H9 (cell line): ENCODE results near the gene WWC1. TPM values are rescaled to one million over a fixed set of nuclear protein-coding genes. Genes with fewer than 3 reads are reported as not detected.

ENCODE experiments used
- DNase-seq: peaks from one replicate; pipeline ENCODE4 v3.0.0-alpha.2; 2017
- H2AFZ ChIP-seq: one replicate; pipeline ENCODE4 v1.6.1; 2013; ENCODE audit warnings: mild to moderate bottlenecking, low read length, control low read depth, moderate library complexity
- H2AK5ac ChIP-seq: 2 replicates; pipeline ENCODE4 v1.6.1; 2013; ENCODE audit warnings: low read length, control low read depth, mixed read lengths; ENCODE audit not compliant: insufficient read length
- H2BK120ac ChIP-seq: one replicate; pipeline ENCODE4 v1.6.1; 2013; ENCODE audit warnings: low read depth, mild to moderate bottlenecking, low read length, control low read depth, inconsistent platforms; ENCODE audit not compliant: poor library complexity, severe bottlenecking
- H2BK12ac ChIP-seq: 2 replicates; pipeline ENCODE4 v1.6.1; 2013; ENCODE audit warnings: low read length, control low read depth, mixed read lengths, low read depth; ENCODE audit not compliant: insufficient read length
- H2BK15ac ChIP-seq: 2 replicates; pipeline ENCODE4 v1.6.1; 2013; ENCODE audit warnings: low read depth, low read length, control low read depth
- H2BK20ac ChIP-seq: one replicate; pipeline ENCODE4 v1.6.1; 2013; ENCODE audit warnings: low read depth, mild to moderate bottlenecking, low read length, control low read depth, inconsistent platforms; ENCODE audit not compliant: poor library complexity, severe bottlenecking
- H2BK5ac ChIP-seq: 2 replicates; pipeline ENCODE4 v1.6.1; 2013; ENCODE audit warnings: low read length, control low read depth, mixed read lengths; ENCODE audit not compliant: insufficient read length
- H3K14ac ChIP-seq: 2 replicates; pipeline ENCODE4 v1.6.1; 2013; ENCODE audit warnings: low read length, control low read depth; ENCODE audit not compliant: insufficient read depth
- H3K18ac ChIP-seq: 2 replicates; pipeline ENCODE4 v1.6.1; 2013; ENCODE audit warnings: low read depth, mild to moderate bottlenecking, mixed read lengths, low read length, control low read depth; ENCODE audit not compliant: insufficient read length
- H3K23ac ChIP-seq: 2 replicates; pipeline ENCODE4 v1.6.1; 2013; ENCODE audit warnings: low read length, control low read depth, mixed read lengths, low read depth; ENCODE audit not compliant: insufficient read length
- H3K23me2 ChIP-seq: 2 replicates; pipeline ENCODE4 v1.6.1; 2013; ENCODE audit warnings: low read depth, mild to moderate bottlenecking, mixed read lengths, low read length, control low read depth; ENCODE audit not compliant: insufficient read length, poor library complexity, severe bottlenecking
- H3K27ac ChIP-seq: 2 replicates; pipeline ENCODE4 v1.5.1; 2013; ENCODE audit warnings: low read length, control low read depth, mixed read lengths, low read depth; ENCODE audit not compliant: insufficient read length
- H3K27me3 ChIP-seq: 2 replicates; pipeline ENCODE4 v1.6.1; 2013; ENCODE audit warnings: low read length, control low read depth, inconsistent platforms; ENCODE audit not compliant: insufficient read depth
- H3K4ac ChIP-seq: 2 replicates; pipeline ENCODE4 v1.6.1; 2013; ENCODE audit warnings: low read depth, mild to moderate bottlenecking, control low read depth, inconsistent platforms, low read length, moderate library complexity
- H3K4me1 ChIP-seq: 2 replicates; pipeline ENCODE4 v1.6.1; 2013; ENCODE audit warnings: low read length, control low read depth, inconsistent platforms; ENCODE audit not compliant: insufficient read depth
- H3K4me2 ChIP-seq: 2 replicates; pipeline ENCODE4 v1.6.1; 2013; ENCODE audit warnings: low read length, control low read depth, mixed read lengths; ENCODE audit not compliant: insufficient read length, insufficient read depth
- H3K56ac ChIP-seq: 2 replicates; pipeline ENCODE4 v1.6.1; 2013; ENCODE audit warnings: low read depth, mild to moderate bottlenecking, mixed read lengths, low read length, control low read depth; ENCODE audit not compliant: insufficient read length
- H3K79me1 ChIP-seq: 2 replicates; pipeline ENCODE4 v1.6.1; 2013; ENCODE audit warnings: low read depth, mild to moderate bottlenecking, moderate library complexity, low read length, control low read depth, inconsistent platforms; ENCODE audit not compliant: insufficient read depth, poor library complexity, severe bottlenecking
- H3K79me2 ChIP-seq: 2 replicates; pipeline ENCODE4 v1.6.1; 2013; ENCODE audit warnings: low read length, control low read depth, inconsistent platforms; ENCODE audit not compliant: insufficient read depth
- H3K9ac ChIP-seq: 2 replicates; pipeline ENCODE4 v1.6.1; 2013; ENCODE audit warnings: low read length, control low read depth, mixed read lengths; ENCODE audit not compliant: insufficient read length; ENCODE audit errors: extremely low read depth
- H3K9me3 ChIP-seq: one replicate; pipeline ENCODE4 v1.6.1; 2013; ENCODE audit warnings: low read depth, low read length, inconsistent platforms; ENCODE audit not compliant: control insufficient read depth
- H3T11ph ChIP-seq: one replicate; pipeline ENCODE4 v1.6.1; 2013; ENCODE audit warnings: mild to moderate bottlenecking, low read length, control low read depth, inconsistent platforms
- H4K20me1 ChIP-seq: one replicate; pipeline ENCODE4 v1.6.1; 2013; ENCODE audit not compliant: control insufficient read depth, insufficient read length, insufficient read depth
- H4K5ac ChIP-seq: 2 replicates; pipeline ENCODE4 v1.6.1; 2013; ENCODE audit warnings: low read depth, mild to moderate bottlenecking, mixed read lengths, low read length, control low read depth; ENCODE audit not compliant: insufficient read length
- H4K8ac ChIP-seq: replicated peaks from 2 replicates; pipeline ENCODE4 v1.6.1; 2013; ENCODE audit warnings: low read length, control low read depth, mixed read lengths, low read depth; ENCODE audit not compliant: insufficient read length
- H4K91ac ChIP-seq: 2 replicates; pipeline ENCODE4 v1.6.1; 2013; ENCODE audit warnings: low read depth, mild to moderate bottlenecking, moderate library complexity, mixed read lengths, low read length, control low read depth; ENCODE audit not compliant: insufficient read length
- H3K27ac Mint-ChIP-seq, 3 experiments: 2 replicates in 2 of 3; 3 replicates in 1 of 3; pipeline ENCODE4 v1.8.0; 2020 to 2021; ENCODE audit warnings: mixed read lengths in 3 of 3, mild to moderate bottlenecking in 1 of 3, moderate library complexity in 1 of 3
- H3K27me3 Mint-ChIP-seq: 2 replicates; pipeline ENCODE4 v1.8.0; 2021; ENCODE audit warnings: low read depth, mild to moderate bottlenecking, moderate library complexity, mixed read lengths
- H3K36me3 Mint-ChIP-seq, 3 experiments: 2 replicates in 2 of 3; 3 replicates in 1 of 3; pipeline ENCODE4 v1.8.0; 2020 to 2021; ENCODE audit warnings: low read depth in 3 of 3, mixed read lengths in 3 of 3; ENCODE audit not compliant: insufficient read depth in 1 of 3
- H3K4me1 Mint-ChIP-seq, 2 experiments: 2 replicates each; pipeline ENCODE4 v1.8.0; 2020; ENCODE audit warnings: mixed read lengths in 2 of 2
- H3K4me3 Mint-ChIP-seq, 2 experiments: 2 replicates in 1 of 2; 3 replicates in 1 of 2; pipeline ENCODE4 v1.8.0; 2020 to 2021; ENCODE audit warnings: mild to moderate bottlenecking in 2 of 2, mixed read lengths in 2 of 2, moderate library complexity in 1 of 2
- H3K9me3 Mint-ChIP-seq, 2 experiments: 2 replicates in 1 of 2; 3 replicates in 1 of 2; pipeline ENCODE4 v1.8.0; 2020; ENCODE audit warnings: mild to moderate bottlenecking in 2 of 2, mixed read lengths in 2 of 2, moderate library complexity in 1 of 2
- WGBS: extraction: QIAGEN DNeasy Blood & Tissue Kit; methylation state at CpG from one replicate; pipeline ENCODE4 v1.1.7; 2013; ENCODE audit warnings: missing lambda C conversion rate, low lambda C conversion rate, mixed read lengths; ENCODE audit not compliant: insufficient read length; ENCODE audit errors: extremely low coverage; 5-methylcytosine and 5-hydroxymethylcytosine counted together
- total RNA-seq: library from RNA; stranded (reverse); gene quantifications from 2 replicates; pipeline ENCODE4 v1.2.1, GENCODE V29; 2021
- TF ChIP-seq, protein P1 (sequence below): fragments of 200-600 bp; sonication (generic); conservative IDR thresholded peaks from 3 replicates; pipeline ENCODE4 v1.8.0; 2021; ENCODE audit warnings: antibody characterized with exemption, mild to moderate bottlenecking

WWC1 gene
- total RNA-seq, 1 experiment from 2014 or later = 28.2 TPM

GRCh38 chr5:168299372-168299771, 7.9 kb downstream of the WWC1 start:
- Histone ChIP-seq H2BK20ac (no peak overlapping the region), H2AFZ (no peak overlapping the region), H3K79me1 (no peaks in the 10 kb centered on the region), H3K27ac (no peak overlapping the region), H2BK15ac (no peak overlapping the region), H3K4me1 (peaks cover 19% of the 10 kb centered on the region; the same call in 1 of the 2 replicates), H3K56ac (no peak overlapping the region), H2AK5ac (no peak overlapping the region), H3K4ac (no peak overlapping the region), H3K27me3 (no peaks in the 10 kb centered on the region), H2BK120ac (no peak overlapping the region), H3K79me2 (peaks cover 3% of the 10 kb centered on the region; the same call in 1 of the 2 replicates), H4K5ac (no peak overlapping the region), H2BK5ac (no peak overlapping the region), H3K4me2 (no peak overlapping the region), H3K23ac (no peak overlapping the region), H4K91ac (no peak overlapping the region), H2BK12ac (no peak overlapping the region), H3K18ac (no peak overlapping the region), H3K23me2 (peaks cover 4% of the 10 kb centered on the region), H4K20me1 (no peaks in the 10 kb centered on the region), H3K14ac (no peak overlapping the region), H3K9me3 (no peaks in the 10 kb centered on the region), H3K9ac (no peak overlapping the region), H3T11ph (no peak overlapping the region), H4K8ac (no peak overlapping the region)
- Mint-ChIP-seq H3K27ac (no peak overlapping the region; a peak in 1 of 7 replicates), H3K9me3 (no peaks in the 10 kb centered on the region), H3K4me1 (peaks cover 74 to 85% of the 10 kb centered on the region in 2 experiments), H3K36me3 (peaks cover 0 to 7% (median 2%) of the 10 kb centered on the region in 3 experiments; a peak in 3 of 7 replicates), H3K4me3 (no peak overlapping the region; a peak in 1 of 5 replicates), H3K27me3 (no peaks in the 10 kb centered on the region; the same call in 1 of the 2 replicates)
- no CpG with 5 or more reads among the region's 7 CpGs for WGBS
- no peak for DNase-seq
- TF ChIP-seq, protein P1, sequence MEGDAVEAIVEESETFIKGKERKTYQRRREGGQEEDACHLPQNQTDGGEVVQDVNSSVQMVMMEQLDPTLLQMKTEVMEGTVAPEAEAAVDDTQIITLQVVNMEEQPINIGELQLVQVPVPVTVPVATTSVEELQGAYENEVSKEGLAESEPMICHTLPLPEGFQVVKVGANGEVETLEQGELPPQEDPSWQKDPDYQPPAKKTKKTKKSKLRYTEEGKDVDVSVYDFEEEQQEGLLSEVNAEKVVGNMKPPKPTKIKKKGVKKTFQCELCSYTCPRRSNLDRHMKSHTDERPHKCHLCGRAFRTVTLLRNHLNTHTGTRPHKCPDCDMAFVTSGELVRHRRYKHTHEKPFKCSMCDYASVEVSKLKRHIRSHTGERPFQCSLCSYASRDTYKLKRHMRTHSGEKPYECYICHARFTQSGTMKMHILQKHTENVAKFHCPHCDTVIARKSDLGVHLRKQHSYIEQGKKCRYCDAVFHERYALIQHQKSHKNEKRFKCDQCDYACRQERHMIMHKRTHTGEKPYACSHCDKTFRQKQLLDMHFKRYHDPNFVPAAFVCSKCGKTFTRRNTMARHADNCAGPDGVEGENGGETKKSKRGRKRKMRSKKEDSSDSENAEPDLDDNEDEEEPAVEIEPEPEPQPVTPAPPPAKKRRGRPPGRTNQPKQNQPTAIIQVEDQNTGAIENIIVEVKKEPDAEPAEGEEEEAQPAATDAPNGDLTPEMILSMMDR = no peak
